ENCODE results near the gene TMBIM6. TPM values are rescaled to one million over a fixed set of nuclear protein-coding genes. Genes with fewer than 3 reads are reported as not detected.

Gene TMBIM6
- total and polyA plus RNA-seq, 5 experiments from 2014 or later, result 380 to 1,126 (median 817) TPM

DNA sequence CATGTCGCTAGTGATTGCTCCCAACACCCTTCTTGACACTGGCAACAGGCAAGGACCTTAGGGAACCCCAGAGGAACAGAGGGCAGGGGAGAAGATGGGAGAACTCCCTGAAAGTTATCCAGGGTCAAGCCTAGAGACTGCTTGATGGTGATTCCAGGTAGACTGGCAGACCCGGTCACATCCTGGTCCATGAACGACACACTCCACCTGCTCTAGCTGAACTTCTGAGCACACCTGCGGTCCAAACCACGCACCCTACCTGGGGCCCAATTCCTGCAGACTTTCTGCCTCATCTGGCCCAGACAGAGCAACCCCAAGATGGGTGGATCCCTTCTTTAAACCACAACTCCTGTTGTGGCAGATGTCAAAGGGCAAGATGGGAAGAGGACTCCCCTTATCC is 52.7 kb downstream of the TMBIM6 start:
- Mint-ChIP-seq H3K27ac (peak overlapping the region in 2 of 10 donors; percentile 43 to 69), H3K9me3 (no peaks in the 10 kb centered on the region), H3K4me1 (no peaks in the 10 kb centered on the region), H3K27me3 (no peaks in the 10 kb centered on the region), H3K36me3 (peaks cover 0 to 20% (median 0%) of the 10 kb centered on the region in 3 donors), H3K4me3 (no peak overlapping the region)
- ATAC-seq, result no peak
- POLR2A ChIA-PET, result no interaction called here
- DNase-seq, result no peak

GRCh38 chr12:49794811-49795653 is 53.7 kb downstream of the TMBIM6 start:
- H3K36me3 Mint-ChIP-seq, result peaks cover 0 to 28% (median 0%) of the 10 kb centered on the region in 3 donors
- H3K4me3 Mint-ChIP-seq, result no peak overlapping the region
- H3K9me3 Mint-ChIP-seq, result no peaks in the 10 kb centered on the region
- no peak for ATAC-seq
- peaks cover 0 to 2% (median 0%) of the 10 kb centered on the region in 4 donors for H3K4me1 Mint-ChIP-seq
- no peak overlapping the region for H3K27ac Mint-ChIP-seq
- POLR2A ChIA-PET, result interaction anchor here (1.0 kb wide), 1 partner anchor 23 kb away, joined by 3 read pairs; no protein-coding TSS in a partner anchor
- H3K27me3 Mint-ChIP-seq, result no peaks in the 10 kb centered on the region
- no peak for DNase-seq

DNA sequence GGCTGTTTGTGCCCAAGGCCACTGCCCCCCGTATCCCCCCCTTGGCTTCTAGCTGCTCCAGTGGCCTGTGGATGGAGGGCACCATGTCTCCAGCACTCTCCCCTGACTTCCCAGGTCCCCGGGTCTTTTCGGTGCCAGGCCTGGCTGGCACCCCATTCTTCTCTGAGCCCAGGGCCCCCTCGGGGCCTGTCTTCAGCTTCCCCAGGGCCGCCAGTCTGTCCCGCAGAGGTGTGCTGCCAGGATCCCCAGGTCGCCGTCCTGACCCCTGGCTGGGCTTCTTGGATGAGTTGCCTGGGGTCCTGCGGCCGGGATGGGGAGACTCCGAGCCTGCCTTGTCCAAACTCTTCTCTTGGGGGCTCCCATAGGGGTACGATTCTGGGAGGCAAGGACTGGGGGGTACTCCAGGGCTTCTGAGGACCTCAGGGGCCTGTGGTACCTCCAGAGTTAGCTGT is 54.3 kb downstream of the TMBIM6 start:
- no peak for ATAC-seq
- DNase-seq, result no peak
- POLR2A ChIA-PET, result interaction anchor here (1.0 to 1.3 kb wide), 2 partner anchors 22 to 32 kb away, joined by 3 read pairs; partner anchors contain the start of gene NCKAP5L
- H3K36me3 Mint-ChIP-seq, result peaks cover 0 to 29% (median 0%) of the 10 kb centered on the region in 3 donors
- peaks cover 0 to 4% (median 0%) of the 10 kb centered on the region in 4 donors for H3K4me1 Mint-ChIP-seq
- H3K4me3 Mint-ChIP-seq, result no peak overlapping the region
- no peak overlapping the region for H3K27ac Mint-ChIP-seq
- no peaks in the 10 kb centered on the region for H3K9me3 Mint-ChIP-seq
- no peaks in the 10 kb centered on the region for H3K27me3 Mint-ChIP-seq

GRCh38 chr12:49796155-49796554 is 54.8 kb downstream of the TMBIM6 start:
- no peak for ATAC-seq
- Mint-ChIP-seq H3K4me3 (no peak overlapping the region), H3K4me1 (peaks cover 0 to 4% (median 0%) of the 10 kb centered on the region in 4 donors), H3K27ac (no peak overlapping the region), H3K36me3 (peaks cover 0 to 31% (median 0%) of the 10 kb centered on the region in 3 donors), H3K9me3 (no peaks in the 10 kb centered on the region), H3K27me3 (no peaks in the 10 kb centered on the region)
- DNase-seq, result no peak
- POLR2A ChIA-PET, result interaction anchor here (1.0 to 1.3 kb wide), 2 partner anchors 22 to 31 kb away, joined by 3 read pairs; partner anchors contain the start of gene NCKAP5L

- peaks cover 0 to 38% (median 0%) of the 10 kb centered on the region in 3 donors for H3K36me3 Mint-ChIP-seq
- POLR2A ChIA-PET, result interaction anchor here (1.0 to 1.3 kb wide), 2 partner anchors 21 to 31 kb away, joined by 3 read pairs; partner anchors contain the start of gene NCKAP5L
- H3K4me3 Mint-ChIP-seq, result no peak overlapping the region
- ATAC-seq (no peak), DNase-seq (no peak)
- H3K27ac Mint-ChIP-seq, result no peak overlapping the region
- no peaks in the 10 kb centered on the region for H3K9me3 Mint-ChIP-seq
- peaks cover 0 to 4% (median 0%) of the 10 kb centered on the region in 4 donors for H3K4me1 Mint-ChIP-seq
- H3K27me3 Mint-ChIP-seq, result no peaks in the 10 kb centered on the region
Observed at GRCh38 chr12:49796606-49797448, 55.5 kb downstream of the TMBIM6 start.

DNA sequence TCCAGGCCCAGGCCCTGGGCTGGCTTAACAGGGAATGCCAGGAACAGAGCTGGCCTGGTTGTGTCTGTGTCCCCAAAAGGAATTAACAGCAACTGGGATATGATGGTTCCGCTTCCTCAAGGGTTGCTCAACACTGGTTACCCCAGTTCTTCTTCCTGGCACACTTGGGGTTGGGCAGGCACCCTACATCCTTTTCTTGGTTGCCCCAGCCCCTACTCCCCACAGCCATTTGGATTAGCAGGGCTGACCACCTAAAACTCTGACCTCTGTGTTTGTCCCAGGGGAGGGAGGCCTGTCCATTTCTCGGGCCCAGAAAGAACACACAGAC is 56.1 kb downstream of the TMBIM6 start:
- peak overlapping the region in 1 of 10 donors; percentile 75 for H3K27ac Mint-ChIP-seq
- POLR2A ChIA-PET, result no interaction called here
- peaks cover 0 to 4% (median 0%) of the 10 kb centered on the region in 4 donors for H3K4me1 Mint-ChIP-seq
- ATAC-seq, result no peak
- no peak overlapping the region for H3K4me3 Mint-ChIP-seq
- H3K36me3 Mint-ChIP-seq, result peaks cover 0 to 43% (median 0%) of the 10 kb centered on the region in 3 donors
- H3K9me3 Mint-ChIP-seq, result no peaks in the 10 kb centered on the region
- no peak for DNase-seq
- no peaks in the 10 kb centered on the region for H3K27me3 Mint-ChIP-seq

GRCh38 chr12:49798248-49798647 is 56.9 kb downstream of the TMBIM6 start:
- Mint-ChIP-seq H3K4me3 (no peak overlapping the region), H3K9me3 (no peaks in the 10 kb centered on the region), H3K4me1 (peaks cover 0 to 6% (median 0%) of the 10 kb centered on the region in 4 donors), H3K36me3 (peaks cover 0 to 48% (median 0%) of the 10 kb centered on the region in 3 donors), H3K27ac (peak overlapping the region in 2 of 10 donors; percentile 58 to 62), H3K27me3 (no peaks in the 10 kb centered on the region)
- POLR2A ChIA-PET, result interaction anchor here (1.0 kb wide), 1 partner anchor 11 kb away, joined by 4 read pairs; no protein-coding TSS in a partner anchor
- ATAC-seq, result no peak
- no peak for DNase-seq

- ATAC-seq, result no peak
- no peaks in the 10 kb centered on the region for H3K9me3 Mint-ChIP-seq
- POLR2A ChIA-PET, result no interaction called here
- H3K4me3 Mint-ChIP-seq, result no peak overlapping the region
- peak overlapping the region in 3 of 10 donors; percentile 15 to 63 (median 24) for H3K27ac Mint-ChIP-seq
- H3K36me3 Mint-ChIP-seq, result peaks cover 0 to 48% (median 0%) of the 10 kb centered on the region in 3 donors
- DNase-seq, result no peak
- H3K27me3 Mint-ChIP-seq, result no peaks in the 10 kb centered on the region
- peaks cover 0 to 6% (median 0%) of the 10 kb centered on the region in 4 donors for H3K4me1 Mint-ChIP-seq
Observed at GRCh38 chr12:49798934-49799333, 57.6 kb downstream of the TMBIM6 start.

GRCh38 chr12:49800421-49801140 is 59.2 kb downstream of the TMBIM6 start:
- Mint-ChIP-seq H3K27me3 (no peaks in the 10 kb centered on the region), H3K36me3 (peaks cover 0 to 57% (median 4%) of the 10 kb centered on the region in 3 donors), H3K9me3 (no peaks in the 10 kb centered on the region), H3K27ac (peak overlapping the region in 1 of 10 donors; percentile 24), H3K4me3 (no peak overlapping the region), H3K4me1 (peaks cover 0 to 8% (median 0%) of the 10 kb centered on the region in 4 donors)
- ATAC-seq (no peak), DNase-seq (no peak)
- POLR2A ChIA-PET, result no interaction called here

DNA sequence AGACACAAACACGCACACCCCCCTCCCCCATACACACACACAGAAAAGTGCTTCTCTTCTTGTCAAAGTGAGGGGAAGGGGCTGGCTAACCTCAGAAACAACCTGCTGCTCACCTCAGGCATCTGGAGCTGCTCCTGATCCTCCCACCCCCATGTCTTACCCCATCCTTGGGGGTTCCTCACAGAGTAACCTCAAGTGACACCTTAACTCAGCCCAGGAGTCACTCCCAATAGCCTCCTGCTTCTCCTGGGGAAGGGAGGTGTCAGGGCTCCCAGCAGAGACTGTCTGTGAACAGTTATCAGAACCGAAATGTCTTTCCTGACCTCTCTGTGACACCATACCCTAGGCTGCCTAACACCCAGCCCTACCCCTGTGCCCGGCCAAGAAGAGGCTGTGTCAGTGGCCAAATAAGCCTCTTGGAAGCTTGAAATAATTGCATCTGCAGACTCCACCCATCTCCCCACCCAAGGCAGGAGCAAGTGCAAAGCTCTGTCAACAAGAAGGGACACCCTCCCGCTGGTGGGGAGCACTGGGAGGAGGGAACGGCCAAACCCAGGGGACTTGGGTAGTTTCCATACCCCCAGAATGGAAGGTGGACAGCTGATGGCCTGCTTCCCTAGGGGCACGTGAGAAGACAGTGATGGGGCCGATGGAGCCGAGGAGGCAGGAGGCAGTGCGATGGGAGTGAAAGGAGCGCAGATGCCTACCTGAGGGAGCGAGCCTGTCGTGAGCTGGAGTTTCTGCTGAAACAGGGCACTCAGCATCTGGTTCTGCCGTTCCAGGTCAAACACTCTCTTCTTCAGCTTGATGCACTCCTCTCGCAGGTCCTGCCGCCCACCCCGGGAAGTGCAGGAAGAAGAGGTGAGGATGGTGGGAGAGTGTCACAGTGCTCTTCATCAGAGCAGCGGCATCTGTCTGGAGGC is 60.0 kb downstream of the TMBIM6 start:
- ATAC-seq, result no peak
- DNase-seq, result no peak
- Mint-ChIP-seq H3K4me3 (no peak overlapping the region), H3K4me1 (peaks cover 0 to 12% (median 0%) of the 10 kb centered on the region in 4 donors), H3K9me3 (no peaks in the 10 kb centered on the region), H3K36me3 (peaks cover 0 to 57% (median 4%) of the 10 kb centered on the region in 3 donors), H3K27ac (peak overlapping the region in 3 of 10 donors; percentile 34 to 69 (median 46)), H3K27me3 (no peaks in the 10 kb centered on the region)
- POLR2A ChIA-PET, result interaction anchor here (0.6 kb wide), 1 partner anchor 20 kb away, joined by 5 read pairs; no protein-coding TSS in a partner anchor

- POLR2A ChIA-PET, result no interaction called here
- Mint-ChIP-seq H3K4me1 (peaks cover 0 to 12% (median 0%) of the 10 kb centered on the region in 4 donors), H3K4me3 (no peak overlapping the region), H3K27ac (peak overlapping the region in 1 of 10 donors; percentile 17), H3K27me3 (no peaks in the 10 kb centered on the region), H3K9me3 (no peaks in the 10 kb centered on the region), H3K36me3 (peaks cover 0 to 50% (median 4%) of the 10 kb centered on the region in 3 donors)
- DNase-seq (no peak), ATAC-seq (no peak)
Observed at GRCh38 chr12:49803693-49804450, 62.5 kb downstream of the TMBIM6 start.
